Measurements from ENCODE around the gene GOLGA5. TPM values are rescaled to one million over a fixed set of nuclear protein-coding genes. Genes with fewer than 3 reads are reported as not detected.

Gene GOLGA5
- polyA plus RNA-seq, 4 donors, result 21.9 to 53.9 (median 36.0) TPM

GRCh38 chr14:92797935-92798653 lies 4.0 kb downstream of the GOLGA5 start:
- FAIRE-seq (no peak), DNase-seq (no peak)
- 78 to 86% (median 79%) methylated on average over 6 of the region's 6 CpGs for WGBS, 3 donors
- Histone ChIP-seq H3K9me3 (ENCODE audit: control insufficient read depth in 2 of 2, insufficient read depth in 1 of 2, low read depth in 1 of 2, low read length in 1 of 2) (no peaks in the 10 kb centered on the region), H3K4me1 (ENCODE audit: control insufficient read depth in 3 of 3, insufficient read depth in 2 of 3, low read depth in 1 of 3, low read length in 2 of 3) (peaks cover 7 to 12% (median 10%) of the 10 kb centered on the region in 3 donors), H3K27me3 (ENCODE audit: control insufficient read depth in 3 of 3, insufficient read depth in 3 of 3, low read length in 3 of 3) (no peaks in the 10 kb centered on the region), H3K36me3 (ENCODE audit: control insufficient read depth in 3 of 3, insufficient read depth in 2 of 3, low read depth in 1 of 3, low read length in 3 of 3) (peaks cover 7 to 17% (median 7%) of the 10 kb centered on the region in 3 donors), H3K27ac (ENCODE audit: low read depth in 1 of 3, low read length in 2 of 3) (no peak overlapping the region), H3K4me3 (ENCODE audit: low read depth in 1 of 3, low read length in 3 of 3) (no peak overlapping the region)

- no peak overlapping the region for H3K27ac ChIP-seq (ENCODE audit: low read depth in 1 of 3, low read length in 2 of 3)
- 87 to 100% (median 96%) methylated on average over 9 to 10 of the region's 10 CpGs for WGBS, 3 donors
These were observed 4.7 kb downstream of the GOLGA5 start for GRCh38 chr14:92798811-92799210.

GRCh38 chr14:92800012-92800411 lies 5.9 kb downstream of the GOLGA5 start:
- 79 to 96% (median 86%) methylated on average over 1 of the region's 1 CpG for WGBS, 3 donors
- no peak overlapping the region for H3K4me3 ChIP-seq (ENCODE audit: low read depth in 1 of 3, low read length in 3 of 3)
- DNase-seq (no peak), FAIRE-seq (no peak)
- no peaks in the 10 kb centered on the region for H3K27me3 ChIP-seq (ENCODE audit: control insufficient read depth in 3 of 3, insufficient read depth in 3 of 3, low read length in 3 of 3)
- H3K36me3 ChIP-seq (ENCODE audit: control insufficient read depth in 3 of 3, insufficient read depth in 2 of 3, low read depth in 1 of 3, low read length in 3 of 3), result peaks cover 8 to 20% (median 9%) of the 10 kb centered on the region in 3 donors
- H3K9me3 ChIP-seq (ENCODE audit: control insufficient read depth in 2 of 2, insufficient read depth in 1 of 2, low read depth in 1 of 2, low read length in 1 of 2), result no peaks in the 10 kb centered on the region
- H3K4me1 ChIP-seq (ENCODE audit: control insufficient read depth in 3 of 3, insufficient read depth in 2 of 3, low read depth in 1 of 3, low read length in 2 of 3), result peaks cover 7 to 10% (median 8%) of the 10 kb centered on the region in 3 donors
- H3K27ac ChIP-seq (ENCODE audit: low read depth in 1 of 3, low read length in 2 of 3), result no peak overlapping the region

More at GRCh38 chr14:92798811-92799210, 4.7 kb downstream of the GOLGA5 start:
- FAIRE-seq (no peak), DNase-seq (no peak)
- Histone ChIP-seq H3K9me3 (ENCODE audit: control insufficient read depth in 2 of 2, insufficient read depth in 1 of 2, low read depth in 1 of 2, low read length in 1 of 2) (no peaks in the 10 kb centered on the region), H3K4me1 (ENCODE audit: control insufficient read depth in 3 of 3, insufficient read depth in 2 of 3, low read depth in 1 of 3, low read length in 2 of 3) (peaks cover 7 to 10% (median 8%) of the 10 kb centered on the region in 3 donors), H3K36me3 (ENCODE audit: control insufficient read depth in 3 of 3, insufficient read depth in 2 of 3, low read depth in 1 of 3, low read length in 3 of 3) (peaks cover 8 to 18% (median 9%) of the 10 kb centered on the region in 3 donors), H3K4me3 (ENCODE audit: low read depth in 1 of 3, low read length in 3 of 3) (no peak overlapping the region), H3K27me3 (ENCODE audit: control insufficient read depth in 3 of 3, insufficient read depth in 3 of 3, low read length in 3 of 3) (no peaks in the 10 kb centered on the region)

GRCh38 chr14:92800525-92800924 lies 6.4 kb downstream of the GOLGA5 start:
- FAIRE-seq, result no peak
- DNase-seq, result no peak
- no peaks in the 10 kb centered on the region for H3K9me3 ChIP-seq (ENCODE audit: control insufficient read depth in 2 of 2, insufficient read depth in 1 of 2, low read depth in 1 of 2, low read length in 1 of 2)
- peaks cover 2 to 10% (median 6%) of the 10 kb centered on the region in 3 donors for H3K4me1 ChIP-seq (ENCODE audit: control insufficient read depth in 3 of 3, insufficient read depth in 2 of 3, low read depth in 1 of 3, low read length in 2 of 3)
- no peak overlapping the region for H3K4me3 ChIP-seq (ENCODE audit: low read depth in 1 of 3, low read length in 3 of 3)
- H3K27ac ChIP-seq (ENCODE audit: low read depth in 1 of 3, low read length in 2 of 3), result no peak overlapping the region
- peaks cover 8 to 20% (median 9%) of the 10 kb centered on the region in 3 donors for H3K36me3 ChIP-seq (ENCODE audit: control insufficient read depth in 3 of 3, insufficient read depth in 2 of 3, low read depth in 1 of 3, low read length in 3 of 3)
- no peaks in the 10 kb centered on the region for H3K27me3 ChIP-seq (ENCODE audit: control insufficient read depth in 3 of 3, insufficient read depth in 3 of 3, low read length in 3 of 3)
- WGBS, 3 donors, result 60 to 67% (median 65%) methylated on average over 3 of the region's 3 CpGs

- Histone ChIP-seq H3K9me3 (ENCODE audit: control insufficient read depth in 2 of 2, insufficient read depth in 1 of 2, low read depth in 1 of 2, low read length in 1 of 2) (no peaks in the 10 kb centered on the region), H3K4me3 (ENCODE audit: low read depth in 1 of 3, low read length in 3 of 3) (no peak overlapping the region), H3K4me1 (ENCODE audit: control insufficient read depth in 3 of 3, insufficient read depth in 2 of 3, low read depth in 1 of 3, low read length in 2 of 3) (peaks cover 0 to 10% (median 6%) of the 10 kb centered on the region in 3 donors), H3K36me3 (ENCODE audit: control insufficient read depth in 3 of 3, insufficient read depth in 2 of 3, low read depth in 1 of 3, low read length in 3 of 3) (peaks cover 8 to 27% (median 9%) of the 10 kb centered on the region in 3 donors), H3K27me3 (ENCODE audit: control insufficient read depth in 3 of 3, insufficient read depth in 3 of 3, low read length in 3 of 3) (no peaks in the 10 kb centered on the region), H3K27ac (ENCODE audit: low read depth in 1 of 3, low read length in 2 of 3) (no peak overlapping the region)
- DNase-seq, result no peak
- peak; percentile 93 for FAIRE-seq
These were observed 7.8 kb downstream of the GOLGA5 start for GRCh38 chr14:92801917-92802316.

GRCh38 chr14:92802678-92803077 lies 8.6 kb downstream of the GOLGA5 start:
- H3K27ac ChIP-seq (ENCODE audit: low read depth in 1 of 3, low read length in 2 of 3), result no peak overlapping the region
- DNase-seq, result no peak
- peaks cover 0 to 10% (median 6%) of the 10 kb centered on the region in 3 donors for H3K4me1 ChIP-seq (ENCODE audit: control insufficient read depth in 3 of 3, insufficient read depth in 2 of 3, low read depth in 1 of 3, low read length in 2 of 3)
- H3K36me3 ChIP-seq (ENCODE audit: control insufficient read depth in 3 of 3, insufficient read depth in 2 of 3, low read depth in 1 of 3, low read length in 3 of 3), result peaks cover 9 to 29% (median 9%) of the 10 kb centered on the region in 3 donors
- 95 to 98% (median 96%) methylated on average over 2 of the region's 2 CpGs for WGBS, 3 donors
- H3K9me3 ChIP-seq (ENCODE audit: control insufficient read depth in 2 of 2, insufficient read depth in 1 of 2, low read depth in 1 of 2, low read length in 1 of 2), result no peaks in the 10 kb centered on the region
- H3K27me3 ChIP-seq (ENCODE audit: control insufficient read depth in 3 of 3, insufficient read depth in 3 of 3, low read length in 3 of 3), result no peaks in the 10 kb centered on the region
- FAIRE-seq, result no peak
- no peak overlapping the region for H3K4me3 ChIP-seq (ENCODE audit: low read depth in 1 of 3, low read length in 3 of 3)

- FAIRE-seq (no peak), DNase-seq (no peak)
- Histone ChIP-seq H3K27ac (ENCODE audit: low read depth in 1 of 3, low read length in 2 of 3) (no peak overlapping the region), H3K36me3 (ENCODE audit: control insufficient read depth in 3 of 3, insufficient read depth in 2 of 3, low read depth in 1 of 3, low read length in 3 of 3) (peaks cover 4 to 39% (median 34%) of the 10 kb centered on the region in 3 donors), H3K4me3 (ENCODE audit: low read depth in 1 of 3, low read length in 3 of 3) (no peak overlapping the region), H3K9me3 (ENCODE audit: control insufficient read depth in 2 of 2, insufficient read depth in 1 of 2, low read depth in 1 of 2, low read length in 1 of 2) (no peaks in the 10 kb centered on the region), H3K27me3 (ENCODE audit: control insufficient read depth in 3 of 3, insufficient read depth in 3 of 3, low read length in 3 of 3) (no peaks in the 10 kb centered on the region), H3K4me1 (ENCODE audit: control insufficient read depth in 3 of 3, insufficient read depth in 2 of 3, low read depth in 1 of 3, low read length in 2 of 3) (no peaks in the 10 kb centered on the region)
- 96 to 98% (median 97%) methylated on average over 3 of the region's 3 CpGs for WGBS, 3 donors
These were observed 19.1 kb downstream of the GOLGA5 start for GRCh38 chr14:92813201-92813600.

GRCh38 chr14:92819011-92819597 lies 25.0 kb downstream of the GOLGA5 start:
- H3K4me1 ChIP-seq (ENCODE audit: control insufficient read depth in 3 of 3, insufficient read depth in 2 of 3, low read depth in 1 of 3, low read length in 2 of 3), result peaks cover 0 to 17% (median 0%) of the 10 kb centered on the region in 3 donors
- peak overlapping the region in 1 of 3 donors; percentile 71 for H3K27ac ChIP-seq (ENCODE audit: low read depth in 1 of 3, low read length in 2 of 3)
- DNase-seq, result peak in 1 of 2 donors; percentile 70
- WGBS, 3 donors, result 85 to 91% (median 89%) methylated on average over 6 of the region's 6 CpGs
- H3K4me3 ChIP-seq (ENCODE audit: low read depth in 1 of 3, low read length in 3 of 3), result no peak overlapping the region
- no peaks in the 10 kb centered on the region for H3K9me3 ChIP-seq (ENCODE audit: control insufficient read depth in 2 of 2, insufficient read depth in 1 of 2, low read depth in 1 of 2, low read length in 1 of 2)
- no peaks in the 10 kb centered on the region for H3K27me3 ChIP-seq (ENCODE audit: control insufficient read depth in 3 of 3, insufficient read depth in 3 of 3, low read length in 3 of 3)
- FAIRE-seq, result no peak
- H3K36me3 ChIP-seq (ENCODE audit: control insufficient read depth in 3 of 3, insufficient read depth in 2 of 3, low read depth in 1 of 3, low read length in 3 of 3), result peaks cover 4 to 34% (median 21%) of the 10 kb centered on the region in 3 donors

Measured in small intestine (tissue), 7 donors.